ENCODE measurements around the gene THBS1.

THBS1 gene

DNA sequence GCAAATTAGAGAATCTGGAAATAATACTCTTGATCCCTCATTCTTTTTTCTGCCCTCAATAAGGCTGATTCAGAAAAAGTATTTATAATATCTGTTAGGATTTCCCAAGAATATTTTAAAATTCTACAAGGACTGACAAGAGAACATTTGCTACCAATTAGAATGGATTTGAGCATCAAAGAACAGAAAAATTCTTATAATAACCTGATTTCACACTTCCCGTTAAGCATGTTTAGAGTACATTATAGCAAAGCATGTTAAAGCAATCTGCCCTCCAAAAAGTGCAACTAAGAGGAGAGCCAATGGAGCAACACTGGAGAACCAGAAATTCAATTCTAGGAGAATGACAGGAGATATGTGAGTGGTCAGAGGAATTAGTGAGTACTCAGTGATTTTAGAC is 57.2 kb downstream of the THBS1 start:
- TF ChIP-seq ISL1 (CRISPR knock-in tag; IDR thresholded peaks at IDR 0.05) (no peak), RARB (CRISPR knock-in tag; IDR thresholded peaks at IDR 0.05) (no peak), CSRNP3 (CRISPR knock-in tag; IDR thresholded peaks at IDR 0.05) (no peak), ZFP3 (CRISPR knock-in tag; IDR thresholded peaks at IDR 0.05) (no peak), ARNTL (CRISPR knock-in tag; IDR thresholded peaks at IDR 0.05; ENCODE audit: borderline replicate concordance, low read depth) (no peak), ZC3H10 (CRISPR knock-in tag; IDR thresholded peaks at IDR 0.05) (no peak), TCF4 (CRISPR knock-in tag; IDR thresholded peaks at IDR 0.05; ENCODE audit: borderline replicate concordance) (no peak)
- TF ChIP-seq, protein P1, sequence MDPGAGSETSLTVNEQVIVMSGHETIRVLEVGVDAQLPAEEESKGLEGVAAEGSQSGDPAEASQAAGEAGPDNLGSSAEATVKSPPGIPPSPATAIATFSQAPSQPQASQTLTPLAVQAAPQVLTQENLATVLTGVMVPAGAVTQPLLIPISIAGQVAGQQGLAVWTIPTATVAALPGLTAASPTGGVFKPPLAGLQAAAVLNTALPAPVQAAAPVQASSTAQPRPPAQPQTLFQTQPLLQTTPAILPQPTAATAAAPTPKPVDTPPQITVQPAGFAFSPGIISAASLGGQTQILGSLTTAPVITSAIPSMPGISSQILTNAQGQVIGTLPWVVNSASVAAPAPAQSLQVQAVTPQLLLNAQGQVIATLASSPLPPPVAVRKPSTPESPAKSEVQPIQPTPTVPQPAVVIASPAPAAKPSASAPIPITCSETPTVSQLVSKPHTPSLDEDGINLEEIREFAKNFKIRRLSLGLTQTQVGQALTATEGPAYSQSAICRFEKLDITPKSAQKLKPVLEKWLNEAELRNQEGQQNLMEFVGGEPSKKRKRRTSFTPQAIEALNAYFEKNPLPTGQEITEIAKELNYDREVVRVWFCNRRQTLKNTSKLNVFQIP (CRISPR knock-in tag; IDR thresholded peaks at IDR 0.05; ENCODE audit: borderline replicate concordance, low read depth) = no peak
- no peak for ATAC-seq

GRCh38 chr15:39639037-39639436 is 58.2 kb downstream of the THBS1 start:
- ATAC-seq = no peak
- no peak for TF ChIP-seq ZNF70 (CRISPR knock-in tag; IDR thresholded peaks at IDR 0.05)
- TF ChIP-seq, protein P2, sequence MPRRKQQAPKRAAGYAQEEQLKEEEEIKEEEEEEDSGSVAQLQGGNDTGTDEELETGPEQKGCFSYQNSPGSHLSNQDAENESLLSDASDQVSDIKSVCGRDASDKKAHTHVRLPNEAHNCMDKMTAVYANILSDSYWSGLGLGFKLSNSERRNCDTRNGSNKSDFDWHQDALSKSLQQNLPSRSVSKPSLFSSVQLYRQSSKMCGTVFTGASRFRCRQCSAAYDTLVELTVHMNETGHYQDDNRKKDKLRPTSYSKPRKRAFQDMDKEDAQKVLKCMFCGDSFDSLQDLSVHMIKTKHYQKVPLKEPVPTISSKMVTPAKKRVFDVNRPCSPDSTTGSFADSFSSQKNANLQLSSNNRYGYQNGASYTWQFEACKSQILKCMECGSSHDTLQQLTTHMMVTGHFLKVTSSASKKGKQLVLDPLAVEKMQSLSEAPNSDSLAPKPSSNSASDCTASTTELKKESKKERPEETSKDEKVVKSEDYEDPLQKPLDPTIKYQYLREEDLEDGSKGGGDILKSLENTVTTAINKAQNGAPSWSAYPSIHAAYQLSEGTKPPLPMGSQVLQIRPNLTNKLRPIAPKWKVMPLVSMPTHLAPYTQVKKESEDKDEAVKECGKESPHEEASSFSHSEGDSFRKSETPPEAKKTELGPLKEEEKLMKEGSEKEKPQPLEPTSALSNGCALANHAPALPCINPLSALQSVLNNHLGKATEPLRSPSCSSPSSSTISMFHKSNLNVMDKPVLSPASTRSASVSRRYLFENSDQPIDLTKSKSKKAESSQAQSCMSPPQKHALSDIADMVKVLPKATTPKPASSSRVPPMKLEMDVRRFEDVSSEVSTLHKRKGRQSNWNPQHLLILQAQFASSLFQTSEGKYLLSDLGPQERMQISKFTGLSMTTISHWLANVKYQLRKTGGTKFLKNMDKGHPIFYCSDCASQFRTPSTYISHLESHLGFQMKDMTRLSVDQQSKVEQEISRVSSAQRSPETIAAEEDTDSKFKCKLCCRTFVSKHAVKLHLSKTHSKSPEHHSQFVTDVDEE (CRISPR knock-in tag; IDR thresholded peaks at IDR 0.05) = no peak
- TF ChIP-seq, protein P1 (CRISPR knock-in tag; IDR thresholded peaks at IDR 0.05; ENCODE audit: borderline replicate concordance, low read depth) = no peak
- TF ChIP-seq, protein P3, sequence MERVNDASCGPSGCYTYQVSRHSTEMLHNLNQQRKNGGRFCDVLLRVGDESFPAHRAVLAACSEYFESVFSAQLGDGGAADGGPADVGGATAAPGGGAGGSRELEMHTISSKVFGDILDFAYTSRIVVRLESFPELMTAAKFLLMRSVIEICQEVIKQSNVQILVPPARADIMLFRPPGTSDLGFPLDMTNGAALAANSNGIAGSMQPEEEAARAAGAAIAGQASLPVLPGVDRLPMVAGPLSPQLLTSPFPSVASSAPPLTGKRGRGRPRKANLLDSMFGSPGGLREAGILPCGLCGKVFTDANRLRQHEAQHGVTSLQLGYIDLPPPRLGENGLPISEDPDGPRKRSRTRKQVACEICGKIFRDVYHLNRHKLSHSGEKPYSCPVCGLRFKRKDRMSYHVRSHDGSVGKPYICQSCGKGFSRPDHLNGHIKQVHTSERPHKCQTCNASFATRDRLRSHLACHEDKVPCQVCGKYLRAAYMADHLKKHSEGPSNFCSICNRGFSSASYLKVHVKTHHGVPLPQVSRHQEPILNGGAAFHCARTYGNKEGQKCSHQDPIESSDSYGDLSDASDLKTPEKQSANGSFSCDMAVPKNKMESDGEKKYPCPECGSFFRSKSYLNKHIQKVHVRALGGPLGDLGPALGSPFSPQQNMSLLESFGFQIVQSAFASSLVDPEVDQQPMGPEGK (CRISPR knock-in tag; IDR thresholded peaks at IDR 0.05; ENCODE audit: borderline replicate concordance) = no peak

DNA sequence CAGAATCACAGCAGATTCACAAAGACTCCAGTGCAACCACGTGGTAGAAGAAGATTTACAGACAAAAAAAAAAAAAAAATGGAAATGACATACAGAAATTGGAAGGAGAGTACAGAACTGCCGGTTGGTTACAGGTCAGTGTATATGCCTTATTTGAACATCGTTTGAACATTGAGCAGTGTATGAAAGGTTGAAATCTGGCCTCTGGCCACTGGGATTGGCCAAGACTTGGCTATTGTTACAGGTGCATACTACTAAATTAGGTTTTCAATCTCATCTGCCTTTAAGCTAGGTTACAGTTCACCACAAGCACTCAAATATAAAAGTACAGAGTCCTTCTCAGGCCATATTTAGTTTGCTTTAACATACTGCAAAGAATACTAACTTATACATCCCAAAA is 59.8 kb downstream of the THBS1 start:
- no peak for ATAC-seq
- TF ChIP-seq ARNTL (CRISPR knock-in tag; IDR thresholded peaks at IDR 0.05; ENCODE audit: borderline replicate concordance, low read depth) (no peak), ESRRG (CRISPR knock-in tag; IDR thresholded peaks at IDR 0.05) (no peak), GLIS3 (CRISPR knock-in tag; IDR thresholded peaks at IDR 0.05) (no peak), ZNF8 (CRISPR knock-in tag; IDR thresholded peaks at IDR 0.05) (no peak), TOX (CRISPR knock-in tag; IDR thresholded peaks at IDR 0.05; ENCODE audit: borderline replicate concordance) (no peak), SNAI2 (CRISPR knock-in tag; IDR thresholded peaks at IDR 0.05) (no peak)

GRCh38 chr15:39641191-39641889 is 60.5 kb downstream of the THBS1 start:
- peak; percentile 73 for ATAC-seq
- no peak for TF ChIP-seq ZFP30 (CRISPR knock-in tag; IDR thresholded peaks at IDR 0.05)
- no peak for TF ChIP-seq ZNF565 (CRISPR knock-in tag; conservative IDR thresholded peaks at IDR 0.05; ENCODE audit: low read depth)
- no peak for TF ChIP-seq ZNF8 (CRISPR knock-in tag; IDR thresholded peaks at IDR 0.05)
- TF ChIP-seq CREB5 (CRISPR knock-in tag; IDR thresholded peaks at IDR 0.05; ENCODE audit: low read depth) = no peak
- TF ChIP-seq CSDC2 (CRISPR knock-in tag; IDR thresholded peaks at IDR 0.05) = no peak
- no peak for TF ChIP-seq TCF4 (CRISPR knock-in tag; IDR thresholded peaks at IDR 0.05; ENCODE audit: borderline replicate concordance)
- no peak for TF ChIP-seq RARB (CRISPR knock-in tag; IDR thresholded peaks at IDR 0.05)
- no peak for TF ChIP-seq ARNTL (CRISPR knock-in tag; IDR thresholded peaks at IDR 0.05; ENCODE audit: borderline replicate concordance, low read depth)
- no peak for TF ChIP-seq TOX (CRISPR knock-in tag; IDR thresholded peaks at IDR 0.05; ENCODE audit: borderline replicate concordance)
- TF ChIP-seq ZNF70 (CRISPR knock-in tag; IDR thresholded peaks at IDR 0.05) = no peak
- TF ChIP-seq, protein P3 (CRISPR knock-in tag; IDR thresholded peaks at IDR 0.05; ENCODE audit: borderline replicate concordance) = no peak
- TF ChIP-seq ZFP3 (CRISPR knock-in tag; IDR thresholded peaks at IDR 0.05) = no peak
- TF ChIP-seq, protein P1 (CRISPR knock-in tag; IDR thresholded peaks at IDR 0.05; ENCODE audit: borderline replicate concordance, low read depth) = no peak

All from SK-N-SH treated with all-trans-retinoic acid at 6 μM for 48 hours (cell line).